ENCODE data around the gene IFNE.
"Not testable (repeated sequence)": the region's sequence is repeated elsewhere in the genome, so short reads cannot be mapped to it uniquely, and the experiment has no call there.

Gene IFNE

DNA sequence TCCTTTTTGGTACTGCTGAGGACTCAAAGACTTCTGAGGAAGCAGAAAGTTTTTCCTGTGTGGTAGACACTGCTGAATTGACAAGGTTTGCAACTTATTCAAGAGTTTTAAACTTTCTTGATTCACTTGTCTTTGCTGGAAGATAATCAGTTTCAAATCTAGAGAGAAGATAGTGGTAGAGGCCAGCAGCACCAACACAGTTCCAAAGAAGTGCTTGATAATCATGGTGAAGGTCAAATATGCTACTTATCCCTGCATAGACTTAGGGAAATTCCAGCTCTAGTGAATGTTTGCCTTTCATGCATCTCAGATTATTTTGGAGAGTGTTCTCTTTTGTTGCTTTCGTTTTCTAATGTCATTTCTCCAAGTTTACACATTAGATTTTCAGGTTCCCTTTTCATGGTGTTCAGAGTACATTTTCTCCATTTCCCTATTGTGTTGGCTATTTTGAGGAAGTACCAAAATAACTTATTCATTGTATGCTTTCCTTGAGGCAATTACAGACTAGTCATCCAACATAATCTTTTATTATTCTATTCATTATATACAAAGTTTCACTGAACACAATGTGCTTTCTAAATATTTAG lies 550 bp downstream of the IFNE start:
- DNase-seq, result peak; percentile 56 to 78

DNA sequence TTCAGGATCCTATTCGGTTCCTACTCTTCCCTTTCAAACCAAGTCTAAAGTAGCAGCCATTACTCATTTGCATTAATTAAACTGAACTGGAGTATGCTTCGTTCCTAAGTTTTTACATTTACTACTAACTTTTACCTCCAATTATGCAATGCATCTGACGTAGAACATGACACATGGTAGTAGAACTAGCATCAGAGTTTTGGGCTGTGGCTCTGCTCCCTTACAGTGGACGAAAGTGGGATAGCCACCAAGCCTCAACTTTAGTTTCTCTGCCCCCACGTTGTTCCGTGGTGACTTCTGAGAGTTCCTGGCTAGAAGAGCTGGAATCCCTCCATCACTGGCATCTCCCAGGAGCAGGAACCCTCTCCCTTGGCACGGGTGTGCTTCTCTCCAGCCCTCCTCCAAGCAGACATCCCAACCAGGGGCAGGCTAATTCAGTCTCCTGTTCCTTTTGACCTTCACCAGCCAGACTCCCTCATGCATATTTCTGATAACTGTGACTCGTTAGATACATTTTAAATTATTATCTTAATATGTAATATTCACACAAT lies 2.9 kb downstream of the IFNE start:
- DNase-seq, result no peak

DNA sequence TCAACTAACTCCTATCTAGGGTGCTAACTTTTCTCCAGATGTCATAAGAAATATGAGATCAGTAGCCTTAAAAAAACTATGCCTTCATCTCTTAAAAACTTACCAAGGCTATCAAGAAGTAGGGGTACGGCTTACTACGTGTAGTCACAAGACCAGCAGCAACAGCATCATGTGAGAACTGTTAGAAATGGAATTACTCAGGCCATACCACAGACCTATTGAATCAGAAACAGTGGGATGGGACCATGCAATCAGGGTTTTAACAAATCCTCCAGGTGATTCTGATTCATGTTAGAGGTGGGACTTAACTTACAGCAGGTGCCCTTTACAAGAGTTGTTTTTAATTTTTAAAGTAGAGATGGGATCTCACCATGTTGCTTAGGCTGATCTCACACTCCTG lies 4.6 kb downstream of the IFNE start:
- DNase-seq, result no peak

- peak in 1 of 2 experiments; percentile 0 for DNase-seq
Measured at GRCh38 chr9:21473236-21473635, 8.9 kb downstream of the IFNE start.

- no peak for DNase-seq
Measured at GRCh38 chr9:21470126-21470525, 12.0 kb downstream of the IFNE start.

DNA sequence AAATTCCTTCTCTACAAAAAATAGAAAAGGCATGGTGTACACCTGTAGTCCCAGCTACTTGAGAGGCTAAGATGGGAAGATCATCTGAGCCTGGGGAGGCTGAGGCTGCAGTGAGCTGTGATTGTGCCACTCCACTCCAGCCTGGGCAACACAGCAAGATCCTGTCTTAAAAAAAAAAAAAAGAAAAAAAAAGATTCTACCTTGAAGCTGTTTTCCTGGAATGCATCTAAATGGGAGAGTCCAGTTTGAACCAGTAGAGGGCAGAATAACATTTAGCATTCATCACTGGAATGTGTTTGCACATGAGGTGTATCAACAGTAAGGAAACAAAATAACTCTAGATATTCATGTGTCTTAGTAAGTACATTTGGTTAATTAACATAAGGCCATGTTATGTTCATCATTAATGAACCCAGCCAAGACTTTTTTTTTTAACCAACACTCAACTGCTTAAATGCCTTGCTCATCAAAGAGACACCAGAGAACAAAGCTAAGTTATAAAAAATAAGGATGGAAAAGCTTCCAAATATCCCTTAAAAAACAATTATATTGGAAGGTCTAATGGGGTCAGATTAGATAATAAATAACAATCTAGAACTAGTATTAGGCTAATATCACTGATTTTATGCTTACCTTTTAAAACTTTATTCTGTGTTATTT lies 16.1 kb downstream of the IFNE start:
- peak; percentile 6 to 44 for DNase-seq

DNA sequence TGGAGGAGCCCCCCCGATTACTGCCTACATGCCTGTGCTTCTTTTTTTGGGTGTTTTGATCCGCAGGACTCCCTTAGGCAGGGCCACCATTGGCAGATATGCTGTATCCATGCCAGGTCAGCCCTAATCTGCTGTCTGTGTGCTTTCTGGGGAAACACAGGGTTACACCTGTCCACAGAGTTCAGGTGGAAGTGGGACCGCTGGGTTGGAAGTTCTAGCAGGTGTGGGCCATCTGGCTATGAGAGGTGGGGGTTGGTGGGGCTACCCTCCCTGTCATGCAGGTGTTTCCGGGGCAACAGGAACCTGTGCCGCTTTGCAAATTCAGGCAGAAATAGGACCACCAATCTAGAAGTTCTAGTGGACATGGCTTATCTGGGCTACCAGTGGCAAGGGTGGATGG lies 17.0 kb downstream of the IFNE start:
- no peak for DNase-seq

- no peak for DNase-seq
Measured at GRCh38 chr9:21461377-21461776, 20.7 kb downstream of the IFNE start.

- DNase-seq, result peak; percentile 12 to 28
Measured at GRCh38 chr9:21455320-21455719, 26.8 kb downstream of the IFNE start.

DNA sequence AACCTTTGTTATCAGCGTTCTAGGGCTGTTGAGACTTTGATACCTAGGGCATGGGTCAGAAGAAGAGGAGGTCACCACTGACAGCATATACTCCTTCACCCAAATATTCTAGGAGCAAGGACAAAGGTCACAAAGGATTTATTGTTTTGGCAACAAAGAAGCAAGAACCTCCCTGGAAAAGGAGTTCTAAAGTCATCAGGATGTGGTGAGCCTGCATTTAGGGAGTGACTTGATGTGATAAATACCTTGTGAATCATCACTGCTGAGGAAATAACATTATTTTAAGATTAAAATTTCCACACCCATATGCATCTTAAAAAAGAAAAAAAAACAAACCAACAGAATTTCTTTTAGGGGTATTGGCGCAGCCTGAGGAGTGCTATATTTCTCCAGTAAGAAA lies 28.0 kb downstream of the IFNE start:
- no peak for DNase-seq

GRCh38 chr9:21452681-21453080 lies 29.4 kb downstream of the IFNE start:
- no peak for DNase-seq

DNA sequence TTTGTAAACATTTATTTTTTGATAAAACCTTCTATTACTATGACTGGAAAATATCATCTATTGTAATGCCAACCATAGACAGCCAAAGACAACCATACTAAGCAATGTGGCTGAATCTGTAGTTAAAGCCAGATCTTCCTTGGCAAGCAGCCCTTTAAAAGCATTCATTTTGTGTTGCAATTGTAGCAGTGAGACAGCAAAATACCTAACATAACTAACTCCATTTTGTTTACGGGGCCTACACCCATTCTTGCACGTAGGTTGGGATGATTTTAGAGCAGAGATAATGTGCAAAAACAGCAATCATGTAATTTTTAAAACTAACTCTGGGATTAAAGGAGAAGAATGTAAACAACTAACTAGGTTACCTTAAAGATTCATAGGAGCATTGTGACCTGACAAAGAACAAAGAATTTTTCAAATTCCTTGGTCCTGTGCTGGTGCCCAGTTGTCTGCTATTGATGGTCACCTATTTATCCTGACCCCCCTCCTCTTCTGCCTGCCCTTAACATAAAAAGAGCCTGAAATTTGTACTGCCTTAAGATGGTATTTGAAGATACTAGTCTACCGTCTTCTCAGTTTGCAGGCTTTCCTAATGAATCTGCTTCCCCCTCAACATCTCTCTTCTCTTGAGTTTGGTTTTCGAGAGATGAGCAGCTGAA lies 31.2 kb downstream of the IFNE start:
- DNase-seq, result no peak

- DNase-seq, result not testable (repeated sequence)
Measured at GRCh38 chr9:21449312-21449711, 32.8 kb downstream of the IFNE start.

- DNase-seq, result peak; percentile 67 to 68
Measured at GRCh38 chr9:21443849-21444625, 38.1 kb downstream of the IFNE start.

DNA sequence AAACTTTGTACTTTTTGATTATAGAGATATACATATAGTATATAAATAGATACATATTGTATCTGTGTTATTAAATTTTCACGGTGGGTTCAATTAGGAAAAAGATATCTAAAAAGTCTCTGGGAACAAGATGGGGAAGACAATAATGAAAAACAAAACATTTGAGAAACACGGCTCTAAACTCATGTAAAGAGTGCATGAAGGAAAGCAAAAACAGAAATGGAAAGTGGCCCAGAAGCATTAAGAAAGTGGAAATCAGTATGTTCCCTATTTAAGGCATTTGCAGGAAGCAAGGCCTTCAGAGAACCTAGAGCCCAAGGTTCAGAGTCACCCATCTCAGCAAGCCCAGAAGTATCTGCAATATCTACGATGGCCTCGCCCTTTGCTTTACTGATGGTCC lies 42.0 kb downstream of the IFNE start, which contains the start of gene IFNA1:
IFNA1 (plus strand) TSS at position 301 of the 400 bp plus-strand sequence; CDS start at position 370, 69 bp downstream.
- DNase-seq, result no peak

DNA sequence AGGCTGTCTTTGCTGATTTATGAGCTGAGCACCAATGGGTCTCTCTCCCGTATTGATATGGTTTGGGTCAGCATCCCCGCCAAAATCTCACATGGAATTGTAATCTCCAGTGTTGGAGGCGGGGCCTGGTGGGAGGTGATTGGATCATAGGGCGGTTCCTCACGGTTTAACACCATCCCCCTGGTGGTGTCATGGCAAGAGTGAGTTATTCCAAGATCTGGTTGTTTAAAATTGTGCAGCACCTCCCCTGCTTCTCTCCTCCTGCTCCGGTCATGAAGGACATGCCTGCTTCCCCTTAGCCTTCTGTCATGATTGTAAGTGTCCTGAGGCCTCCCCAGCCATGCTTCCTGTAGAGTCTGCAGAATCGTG lies 47.1 kb downstream of the IFNE start:
- not testable (repeated sequence) for DNase-seq

DNA sequence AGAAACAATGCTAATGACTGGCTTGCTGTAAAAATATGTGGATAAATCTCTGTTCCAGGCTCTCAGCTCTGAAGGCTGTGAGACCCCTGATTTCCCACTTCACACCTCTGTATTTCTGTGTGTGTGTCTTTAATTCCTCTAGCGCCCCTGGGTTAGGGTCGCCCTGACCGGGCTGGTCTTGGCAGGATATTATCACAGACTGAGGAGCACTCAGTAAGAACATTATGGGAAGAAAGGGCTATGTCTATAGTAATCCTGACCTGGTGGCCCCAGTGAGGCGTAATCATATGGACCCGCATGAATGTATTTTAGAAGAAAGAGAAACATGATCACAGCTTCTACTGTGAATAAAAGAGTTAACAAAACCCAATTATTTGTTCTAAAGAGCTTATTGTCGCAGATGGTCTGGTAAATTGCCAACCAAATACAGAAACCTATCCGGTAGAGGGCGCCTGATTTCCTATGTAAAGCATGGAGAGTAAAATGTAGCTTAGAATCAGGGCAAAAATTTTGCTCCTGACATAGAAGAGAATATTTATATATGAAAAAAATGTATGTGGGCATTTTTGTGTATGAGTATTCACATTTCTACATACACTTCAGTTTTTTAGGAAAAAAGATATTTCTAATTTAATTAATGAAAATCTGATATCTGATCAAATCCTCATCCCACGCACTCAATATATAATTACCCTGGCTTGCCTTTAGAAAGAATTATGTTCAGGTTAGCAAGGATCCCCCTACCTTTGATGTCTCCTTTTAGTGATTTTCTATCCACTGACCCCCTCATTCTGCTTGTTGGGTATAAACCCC lies 47.7 kb downstream of the IFNE start:
- peak; percentile 23 to 43 for DNase-seq

GRCh38 chr9:21432672-21433425 lies 49.3 kb downstream of the IFNE start:
- DNase-seq, result no peak

Measured in Kasumi-1 (cell line).